Left colon (tissue), 2 donors: ENCODE measurements around the gene TMEM212. TPM values are rescaled to one million over a fixed set of nuclear protein-coding genes. Genes with fewer than 3 reads are reported as not detected.
"Not testable (repeated sequence)": the region's sequence is repeated elsewhere in the genome, so short reads cannot be mapped to it uniquely, and the experiment has no call there.

Experiments
- ATAC-seq: fragments of 200-7000 bp; cut with Tn5 transposase; one replicate; pipeline ENCODE4 v1.9.1; 2020; ENCODE audit warnings: mild to moderate bottlenecking, moderate library complexity
- DNase-seq, 2 donors: peaks; one replicate each; pipeline ENCODE4 v3.0.0-alpha.2; 2020
- intact Hi-C, 2 donors: fragments of 100-400 bp; cut with DNase I in 1 of 2; cut with micrococcal nuclease in 1 of 2; formaldehyde crosslinking; loops; one replicate each; pipeline versions ENCODE4 v1.11.2 to v1.14.0; 2022; cut with DNase I, micrococcal nuclease
- total RNA-seq, 2 donors: library from RNA; stranded (reverse); fragmentation: NEBNext Ultra II Directional; extraction: Animal tissue kit (Norgen Biotek cat#: 25700); gene quantifications; one replicate each; pipeline ENCODE4 v1.2.1, GENCODE V29; 2021
- donor health status: DM: no; HTN: no; CAD: no.
- donor health status: DM: yes; HTN: yes; CAD: no.

Gene TMEM212
- total RNA-seq, 2 donors from 2014 or later: not detected

- no peak for DNase-seq
- peak; percentile 44 for ATAC-seq
- intact Hi-C loops: no loop called here
Observed at GRCh38 chr3:171875923-171876412, 32.8 kb downstream of the TMEM212 start.

- no peak for ATAC-seq
- no peak for DNase-seq
Observed at GRCh38 chr3:171876680-171877147, 33.6 kb downstream of the TMEM212 start.

GRCh38 chr3:171878461-171879225 is 35.5 kb downstream of the TMEM212 start:
- ATAC-seq: no peak

More at GRCh38 chr3:171876680-171877147, 33.6 kb downstream of the TMEM212 start:
- intact Hi-C loops: no loop called here

GRCh38 chr3:171879472-171879871 is 36.3 kb downstream of the TMEM212 start:
- ATAC-seq (no peak), DNase-seq (no peak)
- intact Hi-C loops: no loop called here

More at GRCh38 chr3:171878461-171879225, 35.5 kb downstream of the TMEM212 start:
- no peak for DNase-seq
- intact Hi-C loops: no loop called here

- DNase-seq: no peak
- no peak for ATAC-seq
- intact Hi-C loops: no loop called here
Observed at GRCh38 chr3:171880101-171880870, 37.1 kb downstream of the TMEM212 start.

GRCh38 chr3:171881251-171881650 is 38.1 kb downstream of the TMEM212 start:
- DNase-seq (no peak), ATAC-seq (no peak)
- intact Hi-C loops: no loop called here

- intact Hi-C loops: no loop called here
- DNase-seq: no peak
- no peak for ATAC-seq
Observed at GRCh38 chr3:171883257-171883892, 40.2 kb downstream of the TMEM212 start.

GRCh38 chr3:171883893-171884279 is 40.7 kb downstream of the TMEM212 start:
- intact Hi-C loops: no loop called here
- ATAC-seq (no peak), DNase-seq (no peak)

- ATAC-seq (no peak), DNase-seq (no peak)
- intact Hi-C loops: no loop called here
Observed at GRCh38 chr3:171888466-171888865, 45.3 kb downstream of the TMEM212 start.

- intact Hi-C loops: no loop called here
- DNase-seq: no peak
- ATAC-seq: no peak
Observed at GRCh38 chr3:171890398-171890797, 47.2 kb downstream of the TMEM212 start.

- DNase-seq (no peak), ATAC-seq (no peak)
- intact Hi-C loops: no loop called here
Observed at GRCh38 chr3:171892457-171892856, 49.3 kb downstream of the TMEM212 start.

GRCh38 chr3:171895291-171895690 is 52.1 kb downstream of the TMEM212 start:
- no peak for ATAC-seq
- no peak for DNase-seq

GRCh38 chr3:171895900-171896299 is 52.8 kb downstream of the TMEM212 start:
- DNase-seq (no peak), ATAC-seq (no peak)
- intact Hi-C loops: no loop called here

More at GRCh38 chr3:171895291-171895690, 52.1 kb downstream of the TMEM212 start:
- intact Hi-C loops: no loop called here

GRCh38 chr3:171896316-171896715 is 53.2 kb downstream of the TMEM212 start:
- intact Hi-C loops: no loop called here
- DNase-seq (no peak), ATAC-seq (no peak)

- intact Hi-C loops: no loop called here
- DNase-seq (no peak), ATAC-seq (no peak)
Observed at GRCh38 chr3:171898192-171898591, 55.0 kb downstream of the TMEM212 start.

GRCh38 chr3:171900446-171900845 is 57.3 kb downstream of the TMEM212 start:
- DNase-seq: no peak
- intact Hi-C loops: no loop called here
- no peak for ATAC-seq

- intact Hi-C loops: no loop called here
- no peak for DNase-seq
- no peak for ATAC-seq
Observed at GRCh38 chr3:171901615-171902312, 58.6 kb downstream of the TMEM212 start.

- ATAC-seq (no peak), DNase-seq (no peak)
- intact Hi-C loops: no loop called here
Observed at GRCh38 chr3:171904829-171905228, 61.7 kb downstream of the TMEM212 start.

- ATAC-seq, intact Hi-C loops, DNase-seq: not testable (repeated sequence)
Observed at GRCh38 chr3:171906503-171906902, 63.4 kb downstream of the TMEM212 start.
